H1 (cell line): ENCODE data around the gene JPH3. TPM values are rescaled to one million over a fixed set of nuclear protein-coding genes. Genes with fewer than 3 reads are reported as not detected.

Experiments
- BRCA1 ChIP-seq: IDR thresholded peaks from 2 replicates; pipeline ENCODE4 v1.6.1; 2012; ENCODE audit warnings: low read depth, low read length, improper control_type of control experiment
- EGR1 ChIP-seq: IDR thresholded peaks from 2 replicates; pipeline ENCODE4 v1.6.1; 2011; ENCODE audit warnings: low read depth, low read length, borderline replicate concordance
- HDAC2 ChIP-seq, 2 experiments: fragments of 300-600 bp in 1 of 2; sonication (generic) in 1 of 2; IDR thresholded peaks; 2 replicates each; pipeline ENCODE4 v1.6.1; 2011 to 2012; ENCODE audit warnings: low read depth in 2 of 2, low read length in 2 of 2, mild to moderate bottlenecking in 2 of 2, moderate library complexity in 2 of 2, borderline replicate concordance in 1 of 2, inconsistent platforms in 1 of 2
- SP2 ChIP-seq: IDR thresholded peaks from 2 replicates; pipeline ENCODE4 v1.6.1; 2012; ENCODE audit warnings: mild to moderate bottlenecking, low read length, inconsistent platforms
- polyA plus RNA-seq, 7 experiments: library from polyadenylated mRNA; depleted of rRNA in 3 of 7; stranded (reverse) in 5 of 7; unstranded in 2 of 7; fragments of >200 nt in 5 of 7; fragments of 200-250 nt in 2 of 7; gene quantifications; 1 replicate in 5 of 7; 2 replicates in 1 of 7; 4 replicates in 1 of 7; pipeline versions ENCODE4 v1.2.1 to v1.2.3, GENCODE V29; 2011 to 2013; ENCODE audit warnings: missing spikeins in 2 of 7, mixed read lengths in 2 of 7
- total RNA-seq: library from RNA; stranded (reverse); fragmentation: NEBNext Ultra II Directional; extraction: Animal tissue kit (Norgen Biotek cat#: 25700); gene quantifications from 2 replicates; pipeline ENCODE4 v1.2.1, GENCODE V29; 2021
- TF ChIP-seq, protein P1 (sequence below): fragments of 300-600 bp; sonication (generic); IDR thresholded peaks from 2 replicates; pipeline ENCODE4 v1.7.1; 2012; ENCODE audit warnings: low read length, moderate library complexity, mild to moderate bottlenecking, inconsistent platforms; ENCODE audit not compliant: insufficient replicate concordance
- TF ChIP-seq, protein P2 (sequence below), 3 experiments: IDR thresholded peaks; 1 replicate in 2 of 3; 2 replicates in 1 of 3; pipeline versions ENCODE4 v1.5.1 to v1.6.1; 2011; ENCODE audit warnings: low read length in 3 of 3, mild to moderate bottlenecking in 3 of 3, inconsistent platforms in 2 of 3, low read depth in 1 of 3, moderate library complexity in 1 of 3; ENCODE audit not compliant: insufficient read depth in 1 of 3; ENCODE audit errors: control extremely low read depth in 1 of 3
- TF ChIP-seq, protein P3 (sequence below): IDR thresholded peaks from 2 replicates; pipeline ENCODE4 v1.6.1; 2012; ENCODE audit warnings: low read length, inconsistent platforms

JPH3 gene
- total and polyA plus RNA-seq, 2 of the 8 experiments (the other 6 are each of a cell fraction or from before 2014, with no cell fraction given): 10.3 to 28.3 TPM

DNA sequence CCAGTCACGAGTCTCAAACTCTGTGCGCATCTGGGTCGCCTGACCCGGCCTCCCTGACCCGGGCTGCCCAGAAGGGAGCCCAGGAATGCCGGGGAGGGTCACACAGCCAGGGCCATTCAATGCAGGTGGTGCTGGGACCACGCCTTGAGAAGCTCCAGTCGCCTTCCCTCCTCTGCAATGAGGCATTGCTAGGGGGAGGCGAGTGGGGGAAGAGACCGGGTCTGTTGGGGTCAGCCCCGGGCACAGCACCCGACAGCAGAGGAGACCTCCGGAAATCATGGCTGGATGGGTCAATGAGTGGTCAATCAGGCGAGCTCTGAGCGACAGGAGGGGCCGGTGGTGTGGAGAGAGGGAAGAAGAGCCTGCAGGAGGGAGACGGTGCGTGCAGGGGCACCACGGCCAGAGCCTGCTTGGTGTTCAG, 13.3 kb downstream of the JPH3 start (continued):
- TF ChIP-seq, protein P1, sequence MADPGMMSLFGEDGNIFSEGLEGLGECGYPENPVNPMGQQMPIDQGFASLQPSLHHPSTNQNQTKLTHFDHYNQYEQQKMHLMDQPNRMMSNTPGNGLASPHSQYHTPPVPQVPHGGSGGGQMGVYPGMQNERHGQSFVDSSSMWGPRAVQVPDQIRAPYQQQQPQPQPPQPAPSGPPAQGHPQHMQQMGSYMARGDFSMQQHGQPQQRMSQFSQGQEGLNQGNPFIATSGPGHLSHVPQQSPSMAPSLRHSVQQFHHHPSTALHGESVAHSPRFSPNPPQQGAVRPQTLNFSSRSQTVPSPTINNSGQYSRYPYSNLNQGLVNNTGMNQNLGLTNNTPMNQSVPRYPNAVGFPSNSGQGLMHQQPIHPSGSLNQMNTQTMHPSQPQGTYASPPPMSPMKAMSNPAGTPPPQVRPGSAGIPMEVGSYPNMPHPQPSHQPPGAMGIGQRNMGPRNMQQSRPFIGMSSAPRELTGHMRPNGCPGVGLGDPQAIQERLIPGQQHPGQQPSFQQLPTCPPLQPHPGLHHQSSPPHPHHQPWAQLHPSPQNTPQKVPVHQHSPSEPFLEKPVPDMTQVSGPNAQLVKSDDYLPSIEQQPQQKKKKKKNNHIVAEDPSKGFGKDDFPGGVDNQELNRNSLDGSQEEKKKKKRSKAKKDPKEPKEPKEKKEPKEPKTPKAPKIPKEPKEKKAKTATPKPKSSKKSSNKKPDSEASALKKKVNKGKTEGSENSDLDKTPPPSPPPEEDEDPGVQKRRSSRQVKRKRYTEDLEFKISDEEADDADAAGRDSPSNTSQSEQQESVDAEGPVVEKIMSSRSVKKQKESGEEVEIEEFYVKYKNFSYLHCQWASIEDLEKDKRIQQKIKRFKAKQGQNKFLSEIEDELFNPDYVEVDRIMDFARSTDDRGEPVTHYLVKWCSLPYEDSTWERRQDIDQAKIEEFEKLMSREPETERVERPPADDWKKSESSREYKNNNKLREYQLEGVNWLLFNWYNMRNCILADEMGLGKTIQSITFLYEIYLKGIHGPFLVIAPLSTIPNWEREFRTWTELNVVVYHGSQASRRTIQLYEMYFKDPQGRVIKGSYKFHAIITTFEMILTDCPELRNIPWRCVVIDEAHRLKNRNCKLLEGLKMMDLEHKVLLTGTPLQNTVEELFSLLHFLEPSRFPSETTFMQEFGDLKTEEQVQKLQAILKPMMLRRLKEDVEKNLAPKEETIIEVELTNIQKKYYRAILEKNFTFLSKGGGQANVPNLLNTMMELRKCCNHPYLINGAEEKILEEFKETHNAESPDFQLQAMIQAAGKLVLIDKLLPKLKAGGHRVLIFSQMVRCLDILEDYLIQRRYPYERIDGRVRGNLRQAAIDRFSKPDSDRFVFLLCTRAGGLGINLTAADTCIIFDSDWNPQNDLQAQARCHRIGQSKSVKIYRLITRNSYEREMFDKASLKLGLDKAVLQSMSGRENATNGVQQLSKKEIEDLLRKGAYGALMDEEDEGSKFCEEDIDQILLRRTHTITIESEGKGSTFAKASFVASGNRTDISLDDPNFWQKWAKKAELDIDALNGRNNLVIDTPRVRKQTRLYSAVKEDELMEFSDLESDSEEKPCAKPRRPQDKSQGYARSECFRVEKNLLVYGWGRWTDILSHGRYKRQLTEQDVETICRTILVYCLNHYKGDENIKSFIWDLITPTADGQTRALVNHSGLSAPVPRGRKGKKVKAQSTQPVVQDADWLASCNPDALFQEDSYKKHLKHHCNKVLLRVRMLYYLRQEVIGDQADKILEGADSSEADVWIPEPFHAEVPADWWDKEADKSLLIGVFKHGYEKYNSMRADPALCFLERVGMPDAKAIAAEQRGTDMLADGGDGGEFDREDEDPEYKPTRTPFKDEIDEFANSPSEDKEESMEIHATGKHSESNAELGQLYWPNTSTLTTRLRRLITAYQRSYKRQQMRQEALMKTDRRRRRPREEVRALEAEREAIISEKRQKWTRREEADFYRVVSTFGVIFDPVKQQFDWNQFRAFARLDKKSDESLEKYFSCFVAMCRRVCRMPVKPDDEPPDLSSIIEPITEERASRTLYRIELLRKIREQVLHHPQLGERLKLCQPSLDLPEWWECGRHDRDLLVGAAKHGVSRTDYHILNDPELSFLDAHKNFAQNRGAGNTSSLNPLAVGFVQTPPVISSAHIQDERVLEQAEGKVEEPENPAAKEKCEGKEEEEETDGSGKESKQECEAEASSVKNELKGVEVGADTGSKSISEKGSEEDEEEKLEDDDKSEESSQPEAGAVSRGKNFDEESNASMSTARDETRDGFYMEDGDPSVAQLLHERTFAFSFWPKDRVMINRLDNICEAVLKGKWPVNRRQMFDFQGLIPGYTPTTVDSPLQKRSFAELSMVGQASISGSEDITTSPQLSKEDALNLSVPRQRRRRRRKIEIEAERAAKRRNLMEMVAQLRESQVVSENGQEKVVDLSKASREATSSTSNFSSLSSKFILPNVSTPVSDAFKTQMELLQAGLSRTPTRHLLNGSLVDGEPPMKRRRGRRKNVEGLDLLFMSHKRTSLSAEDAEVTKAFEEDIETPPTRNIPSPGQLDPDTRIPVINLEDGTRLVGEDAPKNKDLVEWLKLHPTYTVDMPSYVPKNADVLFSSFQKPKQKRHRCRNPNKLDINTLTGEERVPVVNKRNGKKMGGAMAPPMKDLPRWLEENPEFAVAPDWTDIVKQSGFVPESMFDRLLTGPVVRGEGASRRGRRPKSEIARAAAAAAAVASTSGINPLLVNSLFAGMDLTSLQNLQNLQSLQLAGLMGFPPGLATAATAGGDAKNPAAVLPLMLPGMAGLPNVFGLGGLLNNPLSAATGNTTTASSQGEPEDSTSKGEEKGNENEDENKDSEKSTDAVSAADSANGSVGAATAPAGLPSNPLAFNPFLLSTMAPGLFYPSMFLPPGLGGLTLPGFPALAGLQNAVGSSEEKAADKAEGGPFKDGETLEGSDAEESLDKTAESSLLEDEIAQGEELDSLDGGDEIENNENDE: no peak
- TF ChIP-seq, protein P2, sequence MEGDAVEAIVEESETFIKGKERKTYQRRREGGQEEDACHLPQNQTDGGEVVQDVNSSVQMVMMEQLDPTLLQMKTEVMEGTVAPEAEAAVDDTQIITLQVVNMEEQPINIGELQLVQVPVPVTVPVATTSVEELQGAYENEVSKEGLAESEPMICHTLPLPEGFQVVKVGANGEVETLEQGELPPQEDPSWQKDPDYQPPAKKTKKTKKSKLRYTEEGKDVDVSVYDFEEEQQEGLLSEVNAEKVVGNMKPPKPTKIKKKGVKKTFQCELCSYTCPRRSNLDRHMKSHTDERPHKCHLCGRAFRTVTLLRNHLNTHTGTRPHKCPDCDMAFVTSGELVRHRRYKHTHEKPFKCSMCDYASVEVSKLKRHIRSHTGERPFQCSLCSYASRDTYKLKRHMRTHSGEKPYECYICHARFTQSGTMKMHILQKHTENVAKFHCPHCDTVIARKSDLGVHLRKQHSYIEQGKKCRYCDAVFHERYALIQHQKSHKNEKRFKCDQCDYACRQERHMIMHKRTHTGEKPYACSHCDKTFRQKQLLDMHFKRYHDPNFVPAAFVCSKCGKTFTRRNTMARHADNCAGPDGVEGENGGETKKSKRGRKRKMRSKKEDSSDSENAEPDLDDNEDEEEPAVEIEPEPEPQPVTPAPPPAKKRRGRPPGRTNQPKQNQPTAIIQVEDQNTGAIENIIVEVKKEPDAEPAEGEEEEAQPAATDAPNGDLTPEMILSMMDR (IDR thresholded peaks at IDR 0.05; ENCODE audit: control extremely low read depth in 1 of 3, insufficient read depth in 1 of 3, low read depth in 1 of 3, low read length in 3 of 3): no peak
- TF ChIP-seq SP2 (no peak), EGR1 (no peak), BRCA1 (no peak), HDAC2 (IDR thresholded peaks at IDR 0.05; ENCODE audit: borderline replicate concordance in 1 of 2, low read depth in 2 of 2, low read length in 2 of 2) (no peak)
- TF ChIP-seq, protein P3, sequence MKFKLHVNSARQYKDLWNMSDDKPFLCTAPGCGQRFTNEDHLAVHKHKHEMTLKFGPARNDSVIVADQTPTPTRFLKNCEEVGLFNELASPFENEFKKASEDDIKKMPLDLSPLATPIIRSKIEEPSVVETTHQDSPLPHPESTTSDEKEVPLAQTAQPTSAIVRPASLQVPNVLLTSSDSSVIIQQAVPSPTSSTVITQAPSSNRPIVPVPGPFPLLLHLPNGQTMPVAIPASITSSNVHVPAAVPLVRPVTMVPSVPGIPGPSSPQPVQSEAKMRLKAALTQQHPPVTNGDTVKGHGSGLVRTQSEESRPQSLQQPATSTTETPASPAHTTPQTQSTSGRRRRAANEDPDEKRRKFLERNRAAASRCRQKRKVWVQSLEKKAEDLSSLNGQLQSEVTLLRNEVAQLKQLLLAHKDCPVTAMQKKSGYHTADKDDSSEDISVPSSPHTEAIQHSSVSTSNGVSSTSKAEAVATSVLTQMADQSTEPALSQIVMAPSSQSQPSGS: no peak
